HG02763 (cell line): ENCODE measurements around the gene STK38L.

Experiments used
- ATAC-seq: cut with Tn5 transposase; IDR thresholded peaks from one replicate; pipeline ENCODE4 v1.9.1; 2021; ENCODE audit warnings: mild to moderate bottlenecking, moderate library complexity; ENCODE audit not compliant: unreplicated experiment

STK38L gene

DNA sequence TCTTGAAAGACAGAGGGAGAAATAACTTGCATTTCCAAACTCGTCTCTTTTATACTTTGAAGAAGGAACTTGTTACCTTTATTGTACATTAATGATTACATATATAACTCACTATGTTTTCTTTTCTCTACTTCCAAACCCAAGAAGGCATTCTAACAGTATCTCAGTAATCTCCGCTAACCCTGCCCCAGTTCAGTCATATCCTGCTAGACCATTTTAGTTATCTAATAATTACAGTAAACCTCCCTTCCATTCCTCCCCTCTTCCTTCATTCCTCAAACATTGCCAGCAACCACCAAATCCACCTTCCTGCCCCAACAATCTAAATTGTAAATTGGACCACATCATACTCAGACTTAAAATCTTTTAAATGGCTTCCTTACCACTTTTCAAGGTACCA lies 30.6 kb downstream of the STK38L start:
- ATAC-seq = no peak

GRCh38 chr12:27276275-27276674 lies 32.2 kb downstream of the STK38L start:
- ATAC-seq = no peak

DNA sequence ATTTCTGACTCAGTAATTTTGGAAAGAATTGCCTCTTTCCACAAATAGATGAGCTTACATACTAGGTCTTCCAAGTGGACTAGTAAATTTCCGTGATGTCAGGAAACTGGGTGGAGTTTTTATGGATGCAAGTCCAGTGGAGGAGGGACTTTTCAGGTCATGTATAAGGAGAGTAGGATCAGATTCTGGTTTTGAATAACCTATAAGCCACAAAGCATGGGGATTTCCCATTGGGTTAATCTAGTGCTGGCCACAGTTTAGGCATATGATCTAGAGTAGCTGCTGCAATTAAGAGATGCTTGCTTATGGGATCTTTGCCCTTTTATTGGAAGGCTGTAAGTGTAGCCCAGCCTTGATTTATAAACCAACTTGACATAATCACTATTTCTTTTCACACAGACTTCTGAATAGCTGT lies 33.8 kb downstream of the STK38L start:
- peak; percentile 88 for ATAC-seq

DNA sequence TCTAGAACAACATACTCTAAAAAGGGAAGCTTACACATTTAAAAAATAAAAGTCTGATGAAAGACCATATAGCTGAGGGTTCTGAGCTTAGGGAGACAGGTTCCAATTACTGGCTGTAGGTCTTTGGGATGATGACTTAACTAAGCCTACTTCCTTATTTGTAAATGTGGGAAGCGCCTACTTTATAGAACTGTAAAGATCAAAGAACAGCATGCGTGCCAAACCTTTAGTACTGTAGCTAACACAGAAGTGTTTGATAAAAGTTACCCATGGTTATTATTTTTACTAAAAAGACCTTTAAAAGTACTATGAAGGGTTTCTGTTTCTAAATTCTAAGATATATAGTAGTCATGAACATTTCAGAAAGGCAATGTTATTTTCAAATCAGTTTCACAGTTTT lies 35.7 kb downstream of the STK38L start:
- ATAC-seq = no peak

DNA sequence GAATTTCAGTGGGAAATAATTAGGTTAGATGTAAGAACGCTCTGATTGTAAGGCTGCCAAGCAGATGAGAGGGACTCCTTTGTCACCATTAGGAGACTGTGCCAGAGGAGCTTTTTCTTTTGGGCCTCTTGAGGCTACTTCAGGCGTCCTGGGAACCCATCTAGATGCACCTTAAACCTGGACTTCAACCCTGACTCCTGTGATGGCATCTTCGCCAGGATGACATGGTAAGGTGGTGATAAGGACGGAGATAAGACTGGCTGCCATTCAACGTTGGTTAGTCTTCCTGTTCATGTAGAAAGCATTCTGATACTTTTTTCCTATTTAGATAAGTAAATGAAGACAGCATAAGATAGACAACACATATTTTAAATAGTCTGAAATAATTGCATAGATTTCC lies 36.3 kb downstream of the STK38L start:
- no peak for ATAC-seq

DNA sequence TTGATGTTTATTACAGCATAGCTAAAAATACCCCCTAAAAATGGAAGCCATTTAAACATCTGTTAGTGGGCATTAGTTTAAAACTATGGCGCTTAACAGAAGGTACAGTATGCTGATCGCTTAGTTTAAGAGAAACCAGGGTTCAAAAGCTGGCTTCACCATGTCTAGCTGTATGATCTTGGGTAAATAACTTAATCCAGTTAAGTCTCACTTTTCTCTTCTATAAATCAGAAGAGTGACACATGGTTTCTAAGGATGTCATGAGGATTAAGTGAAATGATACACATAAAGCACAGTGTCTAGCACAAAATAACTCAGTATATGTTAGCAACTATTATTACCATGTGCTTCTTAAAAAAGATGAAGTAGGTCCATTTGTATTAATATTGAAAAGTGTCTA lies 38.7 kb downstream of the STK38L start:
- ATAC-seq = no peak

GRCh38 chr12:27284021-27284420 lies 39.9 kb downstream of the STK38L start:
- ATAC-seq = no peak

- ATAC-seq = peak; percentile 61
These were observed 40.7 kb downstream of the STK38L start for GRCh38 chr12:27284751-27285150.

DNA sequence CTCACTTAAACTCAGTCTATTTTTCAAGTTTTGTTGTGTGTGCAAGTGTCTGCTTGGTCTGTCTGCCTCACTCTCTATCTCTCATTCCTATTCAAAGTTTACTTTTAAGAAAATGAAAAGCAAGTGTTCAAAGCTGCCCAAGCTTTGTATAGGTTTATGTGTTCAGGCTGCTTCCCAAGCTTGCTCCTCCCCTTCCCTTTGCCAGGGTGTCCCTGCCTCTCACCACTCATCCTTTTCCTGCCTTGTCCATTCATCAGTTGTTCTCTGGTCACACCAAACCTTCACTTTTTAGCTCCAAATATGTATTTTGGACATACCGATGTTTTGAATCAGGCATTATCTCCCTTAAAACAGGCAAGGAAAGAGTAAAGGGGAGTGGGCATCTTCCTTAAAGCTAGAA lies 41.3 kb downstream of the STK38L start:
- no peak for ATAC-seq

GRCh38 chr12:27289414-27289813 lies 45.3 kb downstream of the STK38L start:
- no peak for ATAC-seq

GRCh38 chr12:27290501-27291168 lies 46.5 kb downstream of the STK38L start:
- ATAC-seq = no peak

- no peak for ATAC-seq
These were observed 47.8 kb downstream of the STK38L start for GRCh38 chr12:27291862-27292261.

GRCh38 chr12:27292718-27293117 lies 48.6 kb downstream of the STK38L start:
- ATAC-seq = no peak

GRCh38 chr12:27293463-27293862 lies 49.4 kb downstream of the STK38L start:
- no peak for ATAC-seq

- no peak for ATAC-seq
These were observed 52.6 kb downstream of the STK38L start for GRCh38 chr12:27296674-27297073.

DNA sequence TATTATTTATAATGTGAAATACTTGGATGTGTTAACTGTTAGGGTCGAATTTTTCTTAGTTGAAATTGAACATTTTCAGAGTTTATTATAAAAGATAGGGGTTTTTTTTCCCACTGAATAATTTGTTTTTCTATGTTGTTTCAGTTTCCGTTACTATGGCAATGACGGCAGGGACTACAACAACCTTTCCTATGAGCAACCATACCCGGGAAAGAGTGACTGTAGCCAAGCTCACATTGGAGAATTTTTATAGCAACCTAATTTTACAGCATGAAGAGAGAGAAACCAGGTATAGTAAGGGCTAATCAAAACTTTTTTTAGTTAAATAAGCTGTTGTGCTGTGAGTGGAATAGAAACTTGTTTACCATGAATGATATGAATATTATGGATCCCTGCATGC lies 53.5 kb downstream of the STK38L start:
- no peak for ATAC-seq

GRCh38 chr12:27299102-27299501 lies 55.0 kb downstream of the STK38L start:
- ATAC-seq = no peak

DNA sequence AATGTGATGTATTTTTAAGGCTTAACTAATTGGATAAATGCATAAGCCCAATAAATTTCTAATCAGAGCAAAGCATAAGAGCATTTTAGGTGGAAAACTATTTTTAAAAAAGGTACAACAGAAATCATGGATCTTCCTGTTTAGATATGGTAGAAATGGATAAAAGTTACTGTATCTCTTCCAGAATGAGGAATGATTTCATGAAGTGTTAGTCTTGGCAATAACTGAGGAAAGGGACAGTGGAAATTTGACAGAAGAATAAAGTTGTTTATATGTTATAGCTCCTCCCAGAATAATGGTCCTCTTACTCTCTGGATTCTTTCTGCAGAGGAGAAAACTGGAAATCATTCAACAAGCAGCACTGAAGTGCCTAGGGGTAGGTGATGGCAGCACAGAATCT lies 56.1 kb downstream of the STK38L start:
- ATAC-seq = no peak

- ATAC-seq = no peak
These were observed 59.3 kb downstream of the STK38L start for GRCh38 chr12:27303139-27304111.

DNA sequence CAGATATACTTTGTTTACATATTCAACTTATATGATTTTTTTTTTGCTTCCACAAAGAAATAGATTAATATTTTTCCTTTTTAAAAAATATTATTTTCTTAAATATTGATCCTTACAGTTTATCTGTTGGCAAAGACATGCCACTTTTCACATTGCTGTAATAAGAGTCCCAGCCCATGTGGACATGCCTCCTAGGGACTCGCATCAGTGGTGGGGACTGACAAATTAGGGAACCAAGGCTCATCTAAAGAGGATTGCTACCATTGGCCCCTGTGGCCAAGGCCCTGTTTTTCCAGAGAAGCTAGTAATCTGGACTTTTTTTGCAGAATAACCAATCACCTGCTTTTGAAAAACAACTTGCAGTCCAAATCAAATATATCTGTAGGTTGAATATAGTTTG lies 60.8 kb downstream of the STK38L start:
- ATAC-seq = no peak

DNA sequence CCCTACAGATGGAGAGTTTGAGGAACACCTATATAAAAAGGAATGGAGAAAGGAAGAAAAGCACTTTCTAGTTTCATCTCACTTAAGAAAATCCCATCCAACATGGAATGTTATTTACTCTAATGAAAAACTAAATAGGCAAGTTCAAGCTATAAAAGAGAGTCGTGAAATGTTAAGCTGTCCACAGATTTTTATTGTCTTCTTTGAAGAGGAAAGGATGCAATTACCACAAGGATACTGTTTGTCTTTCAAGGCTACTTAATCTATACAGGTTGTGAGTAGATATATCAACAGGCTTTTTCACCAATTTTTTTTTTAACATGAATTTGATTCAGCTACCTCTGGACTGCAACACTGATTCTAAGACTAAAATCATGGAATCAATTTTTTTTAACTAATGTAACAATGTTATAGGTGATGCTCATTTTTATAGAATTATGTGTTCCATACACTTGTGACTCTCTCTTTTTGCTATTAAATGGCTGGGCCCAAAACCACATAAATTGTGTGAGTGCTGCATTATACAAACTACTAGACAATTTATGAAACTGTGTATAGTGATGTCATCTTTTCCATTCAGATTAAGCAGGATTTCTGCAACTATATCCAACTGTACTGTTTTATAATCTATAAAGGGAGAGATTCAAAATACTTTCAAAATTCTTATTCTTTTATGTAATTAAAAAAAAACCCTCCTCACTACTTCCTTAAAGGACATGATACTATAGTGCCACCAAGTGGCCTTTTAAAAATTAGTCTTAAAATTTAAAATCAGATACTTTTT lies 61.8 kb downstream of the STK38L start:
- ATAC-seq = no peak
